ENCODE measurements around the gene BUD13. TPM values are rescaled to one million over a fixed set of nuclear protein-coding genes. Genes with fewer than 3 reads are reported as not detected.
A peak's percentile ranks its signal among the peaks of the same experiment; 100 is the strongest.

Gene BUD13
- total and polyA plus RNA-seq, 2 experiments from 2014 or later, result 15.3 to 19.5 TPM

DNA sequence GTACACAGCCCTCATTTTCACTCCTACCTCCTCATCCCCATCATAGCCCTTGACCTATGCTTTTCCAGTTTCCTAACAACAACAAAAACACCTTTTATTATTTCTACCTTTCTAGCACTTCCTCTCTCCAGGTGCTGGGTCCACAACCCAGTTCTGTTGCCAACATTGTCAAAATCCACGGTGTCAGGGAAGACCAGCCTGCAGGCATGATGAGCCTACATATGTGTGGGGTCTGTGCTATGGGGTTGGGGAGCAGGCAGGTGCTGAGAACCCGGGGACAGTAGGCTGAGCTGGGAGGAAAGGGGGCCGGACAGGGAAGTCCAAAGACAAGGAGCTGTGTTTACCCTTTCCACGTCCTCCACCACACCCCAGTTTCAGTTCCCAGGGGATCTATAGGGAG is 15.7 kb upstream of the BUD13 start:
- Histone ChIP-seq H3K4me1 (ENCODE audit: low read depth) (peaks cover 3% of the 10 kb centered on the region), H3K9me3 (ENCODE audit: low read depth) (no peaks in the 10 kb centered on the region), H3K27me3 (peaks cover 8% of the 10 kb centered on the region), H3K36me3 (peaks cover 19% of the 10 kb centered on the region), H3K27ac (no peak overlapping the region), H3K4me3 (peak overlapping the region; percentile 82)
- TF ChIP-seq, protein P1, sequence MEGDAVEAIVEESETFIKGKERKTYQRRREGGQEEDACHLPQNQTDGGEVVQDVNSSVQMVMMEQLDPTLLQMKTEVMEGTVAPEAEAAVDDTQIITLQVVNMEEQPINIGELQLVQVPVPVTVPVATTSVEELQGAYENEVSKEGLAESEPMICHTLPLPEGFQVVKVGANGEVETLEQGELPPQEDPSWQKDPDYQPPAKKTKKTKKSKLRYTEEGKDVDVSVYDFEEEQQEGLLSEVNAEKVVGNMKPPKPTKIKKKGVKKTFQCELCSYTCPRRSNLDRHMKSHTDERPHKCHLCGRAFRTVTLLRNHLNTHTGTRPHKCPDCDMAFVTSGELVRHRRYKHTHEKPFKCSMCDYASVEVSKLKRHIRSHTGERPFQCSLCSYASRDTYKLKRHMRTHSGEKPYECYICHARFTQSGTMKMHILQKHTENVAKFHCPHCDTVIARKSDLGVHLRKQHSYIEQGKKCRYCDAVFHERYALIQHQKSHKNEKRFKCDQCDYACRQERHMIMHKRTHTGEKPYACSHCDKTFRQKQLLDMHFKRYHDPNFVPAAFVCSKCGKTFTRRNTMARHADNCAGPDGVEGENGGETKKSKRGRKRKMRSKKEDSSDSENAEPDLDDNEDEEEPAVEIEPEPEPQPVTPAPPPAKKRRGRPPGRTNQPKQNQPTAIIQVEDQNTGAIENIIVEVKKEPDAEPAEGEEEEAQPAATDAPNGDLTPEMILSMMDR (IDR thresholded peaks at IDR 0.05; ENCODE audit: low read depth, low read length), result no peak
- DNase-seq (ENCODE audit: low read depth in 1 of 2, low spot score in 1 of 2), result no peak

DNA sequence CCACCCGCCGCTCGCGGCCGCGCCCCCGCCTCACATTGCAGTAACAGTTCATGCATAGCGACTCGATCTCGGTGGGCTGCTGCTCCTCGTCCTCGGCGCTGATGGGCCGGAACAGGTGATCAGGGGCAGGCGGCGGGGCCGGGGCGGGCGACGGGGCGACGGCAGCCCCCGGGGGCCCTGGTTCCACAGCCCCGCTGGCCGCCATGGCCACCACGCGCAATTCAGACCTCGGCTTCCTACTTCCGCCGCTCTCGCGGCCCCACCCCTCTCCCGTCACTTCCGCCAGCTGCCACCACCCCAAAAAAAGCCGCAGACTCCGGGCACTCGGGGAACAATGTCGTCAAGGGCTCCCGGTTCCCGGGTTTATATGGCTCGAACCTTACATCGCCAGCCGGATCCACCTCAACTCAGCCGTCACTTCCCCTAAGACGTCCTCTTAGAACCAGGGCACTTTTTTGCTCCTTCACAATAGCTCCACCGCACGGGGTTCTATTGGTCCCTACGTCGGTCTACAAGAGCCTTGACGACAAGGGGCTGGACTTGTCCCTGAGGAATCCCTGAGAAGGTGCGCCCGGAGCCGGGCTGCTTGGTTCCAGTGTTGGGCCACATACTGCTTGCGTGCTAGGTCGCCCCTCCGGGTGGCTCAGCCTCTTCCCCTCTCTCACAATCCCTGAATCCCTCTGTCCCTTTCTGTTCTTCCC is 15.1 kb upstream of the BUD13 start, which contains the start of gene ZPR1:
Gene ZPR1 (minus strand): TSS at position 238 of the 701 bp plus-strand sequence. CDS start 33 bp downstream, at position 205.
- Histone ChIP-seq H3K4me3 (peak within 1 kb of the TSS; percentile 82), H3K27ac (peak within 1 kb of the TSS; percentile 73), H3K36me3 (peaks cover 25% of the 10 kb centered on the region), H3K9me3 (ENCODE audit: low read depth) (no peaks in the 10 kb centered on the region), H3K4me1 (ENCODE audit: low read depth) (peaks cover 3% of the 10 kb centered on the region), H3K27me3 (peaks cover 8% of the 10 kb centered on the region)
- TF ChIP-seq, protein P1 (IDR thresholded peaks at IDR 0.05; ENCODE audit: low read depth, low read length), result no peak
- peak; percentile 71 to 82 for DNase-seq (ENCODE audit: low read depth in 1 of 2, low spot score in 1 of 2)

DNA sequence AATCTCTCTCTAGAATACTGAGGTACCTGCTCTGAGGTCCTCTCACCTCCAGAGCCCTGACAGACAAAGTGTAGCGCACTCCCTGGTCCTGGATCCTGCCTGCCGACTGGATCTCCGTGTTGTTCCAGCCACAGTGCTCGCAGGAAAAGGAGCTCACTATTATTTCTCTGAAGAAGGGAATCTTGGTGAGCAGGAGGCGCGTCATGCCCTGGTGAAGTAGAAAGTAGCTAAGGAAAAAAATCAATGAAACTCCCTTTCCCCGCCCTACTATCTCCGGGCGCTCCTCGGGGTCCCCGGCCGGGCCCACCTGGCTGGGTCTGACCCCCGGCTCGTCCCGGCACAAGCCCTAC is 14.6 kb upstream of the BUD13 start:
- Histone ChIP-seq H3K36me3 (peaks cover 31% of the 10 kb centered on the region), H3K27me3 (peaks cover 8% of the 10 kb centered on the region), H3K27ac (peak overlapping the region; percentile 73), H3K4me3 (peak overlapping the region; percentile 82), H3K9me3 (ENCODE audit: low read depth) (no peaks in the 10 kb centered on the region), H3K4me1 (ENCODE audit: low read depth) (peaks cover 3% of the 10 kb centered on the region)
- TF ChIP-seq, protein P1 (IDR thresholded peaks at IDR 0.05; ENCODE audit: low read depth, low read length), result no peak
- no peak for DNase-seq (ENCODE audit: low read depth in 1 of 2, low spot score in 1 of 2)

DNA sequence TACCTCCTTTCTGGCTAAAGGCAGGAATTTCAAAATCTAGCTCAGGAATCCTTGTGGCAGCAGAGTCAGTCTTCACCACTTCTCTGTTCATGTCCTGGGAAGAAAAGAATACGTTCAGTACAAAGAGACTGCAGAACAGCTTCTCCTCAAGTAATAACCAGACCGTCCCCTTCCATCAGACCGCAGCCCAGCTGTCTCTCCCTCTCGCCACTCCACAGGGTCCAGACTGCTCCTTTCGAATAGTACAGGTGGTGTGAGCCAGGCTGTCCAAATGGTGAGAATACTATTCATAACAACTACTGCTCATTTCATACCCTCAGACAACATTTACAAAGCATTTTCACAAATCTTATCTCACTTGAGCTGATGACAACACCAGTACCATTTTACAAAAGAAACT is 14.2 kb upstream of the BUD13 start:
- TF ChIP-seq, protein P1 (IDR thresholded peaks at IDR 0.05; ENCODE audit: low read depth, low read length), result no peak
- peaks cover 3% of the 10 kb centered on the region for H3K4me1 ChIP-seq (ENCODE audit: low read depth)
- DNase-seq (ENCODE audit: low read depth in 1 of 2, low spot score in 1 of 2), result no peak
- no peak overlapping the region for H3K27ac ChIP-seq
- H3K36me3 ChIP-seq, result peaks cover 35% of the 10 kb centered on the region
- H3K4me3 ChIP-seq, result peak overlapping the region; percentile 82
- H3K27me3 ChIP-seq, result peaks cover 8% of the 10 kb centered on the region
- H3K9me3 ChIP-seq (ENCODE audit: low read depth), result no peaks in the 10 kb centered on the region

DNA sequence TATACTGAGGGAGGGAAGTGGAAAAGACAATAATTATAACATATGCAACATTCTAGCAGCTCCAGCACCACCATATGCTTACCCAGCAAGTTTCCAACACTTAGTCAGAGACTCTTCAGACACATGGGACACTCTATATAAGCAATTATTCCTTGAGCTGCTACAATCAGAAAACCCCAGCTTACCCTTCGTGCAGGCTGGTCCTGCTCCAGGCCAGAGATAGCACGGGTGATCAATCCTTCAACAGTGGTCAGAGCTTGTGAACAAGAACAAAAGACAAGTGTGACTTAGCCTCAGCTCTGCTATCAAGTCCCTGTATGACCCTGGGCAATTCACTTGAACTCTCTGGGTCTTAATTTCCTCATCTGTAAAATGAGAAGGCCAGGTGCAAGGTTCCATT is 13.5 kb upstream of the BUD13 start:
- TF ChIP-seq, protein P1 (IDR thresholded peaks at IDR 0.05; ENCODE audit: low read depth, low read length), result no peak
- Histone ChIP-seq H3K27me3 (peaks cover 8% of the 10 kb centered on the region), H3K9me3 (ENCODE audit: low read depth) (no peaks in the 10 kb centered on the region), H3K4me3 (no peak overlapping the region), H3K4me1 (ENCODE audit: low read depth) (peaks cover 3% of the 10 kb centered on the region), H3K36me3 (peaks cover 38% of the 10 kb centered on the region), H3K27ac (no peak overlapping the region)
- no peak for DNase-seq (ENCODE audit: low read depth in 1 of 2, low spot score in 1 of 2)

Measured in cardiac muscle cell (in vitro differentiated cells and primary cell).